Measurements from ENCODE around the gene POLR3K.

GRCh38 chr16:63466-63865, 10.1 kb upstream of the POLR3K start:
- TF ChIP-seq, protein P1, sequence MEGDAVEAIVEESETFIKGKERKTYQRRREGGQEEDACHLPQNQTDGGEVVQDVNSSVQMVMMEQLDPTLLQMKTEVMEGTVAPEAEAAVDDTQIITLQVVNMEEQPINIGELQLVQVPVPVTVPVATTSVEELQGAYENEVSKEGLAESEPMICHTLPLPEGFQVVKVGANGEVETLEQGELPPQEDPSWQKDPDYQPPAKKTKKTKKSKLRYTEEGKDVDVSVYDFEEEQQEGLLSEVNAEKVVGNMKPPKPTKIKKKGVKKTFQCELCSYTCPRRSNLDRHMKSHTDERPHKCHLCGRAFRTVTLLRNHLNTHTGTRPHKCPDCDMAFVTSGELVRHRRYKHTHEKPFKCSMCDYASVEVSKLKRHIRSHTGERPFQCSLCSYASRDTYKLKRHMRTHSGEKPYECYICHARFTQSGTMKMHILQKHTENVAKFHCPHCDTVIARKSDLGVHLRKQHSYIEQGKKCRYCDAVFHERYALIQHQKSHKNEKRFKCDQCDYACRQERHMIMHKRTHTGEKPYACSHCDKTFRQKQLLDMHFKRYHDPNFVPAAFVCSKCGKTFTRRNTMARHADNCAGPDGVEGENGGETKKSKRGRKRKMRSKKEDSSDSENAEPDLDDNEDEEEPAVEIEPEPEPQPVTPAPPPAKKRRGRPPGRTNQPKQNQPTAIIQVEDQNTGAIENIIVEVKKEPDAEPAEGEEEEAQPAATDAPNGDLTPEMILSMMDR (conservative IDR thresholded peaks at IDR 0.05) = no peak
- no peak for TF ChIP-seq ZFX (IDR thresholded peaks at IDR 0.05)
